Activated T-helper 1 cell treated with anti-CD3 and anti-CD28 coated beads, Interleukin-2, amount 50 U/mL, for 16 hours (primary cell): ENCODE measurements around the gene TCERG1L.
"Not testable (repeated sequence)": the region's sequence is repeated elsewhere in the genome, so short reads cannot be mapped to it uniquely, and the experiment has no call there.

Source experiments
- DNase-seq, 2 donors: peaks; one replicate each; pipeline ENCODE4 v3.0.0-alpha.2; 2020; ENCODE audit warnings: low read depth in 1 of 2, low spot score in 1 of 2

Gene TCERG1L

DNA sequence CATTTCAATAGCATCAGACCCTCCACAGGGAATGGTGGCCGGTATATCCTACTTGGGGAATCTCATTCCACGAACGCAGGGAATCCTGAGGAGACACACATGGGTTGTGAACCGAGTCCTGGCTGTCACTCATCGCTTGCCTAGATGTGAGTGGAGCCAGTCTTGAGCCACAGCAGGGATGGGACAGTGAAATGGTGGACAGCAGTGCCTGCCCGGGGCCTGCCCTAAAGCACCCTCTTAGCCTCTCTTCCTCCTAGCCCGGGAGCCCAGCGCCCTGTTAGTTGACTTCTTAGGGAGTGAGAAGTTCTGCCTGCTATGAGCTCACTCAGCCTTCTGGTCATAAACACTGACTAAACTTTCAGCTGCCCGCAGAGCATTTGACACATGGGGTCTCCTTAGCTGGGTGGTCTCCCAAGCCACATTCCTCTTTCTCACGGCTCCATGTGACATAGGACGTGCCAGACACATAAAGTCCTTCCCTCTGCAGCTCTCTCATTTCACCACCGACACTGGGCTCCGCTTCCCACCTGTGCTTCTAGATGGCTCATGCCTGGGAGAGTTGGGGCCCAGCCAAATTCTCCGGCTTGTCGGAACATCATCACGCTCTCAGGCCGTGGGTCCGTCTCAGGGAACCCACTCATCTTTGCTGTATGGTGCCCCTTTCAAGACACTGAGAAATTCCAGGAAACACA lies 60.9 kb downstream of the TCERG1L start:
- DNase-seq = no peak

GRCh38 chr10:131249955-131250344 lies 61.6 kb downstream of the TCERG1L start:
- DNase-seq = no peak

- no peak for DNase-seq
These were observed 62.1 kb downstream of the TCERG1L start for GRCh38 chr10:131249238-131249954.

DNA sequence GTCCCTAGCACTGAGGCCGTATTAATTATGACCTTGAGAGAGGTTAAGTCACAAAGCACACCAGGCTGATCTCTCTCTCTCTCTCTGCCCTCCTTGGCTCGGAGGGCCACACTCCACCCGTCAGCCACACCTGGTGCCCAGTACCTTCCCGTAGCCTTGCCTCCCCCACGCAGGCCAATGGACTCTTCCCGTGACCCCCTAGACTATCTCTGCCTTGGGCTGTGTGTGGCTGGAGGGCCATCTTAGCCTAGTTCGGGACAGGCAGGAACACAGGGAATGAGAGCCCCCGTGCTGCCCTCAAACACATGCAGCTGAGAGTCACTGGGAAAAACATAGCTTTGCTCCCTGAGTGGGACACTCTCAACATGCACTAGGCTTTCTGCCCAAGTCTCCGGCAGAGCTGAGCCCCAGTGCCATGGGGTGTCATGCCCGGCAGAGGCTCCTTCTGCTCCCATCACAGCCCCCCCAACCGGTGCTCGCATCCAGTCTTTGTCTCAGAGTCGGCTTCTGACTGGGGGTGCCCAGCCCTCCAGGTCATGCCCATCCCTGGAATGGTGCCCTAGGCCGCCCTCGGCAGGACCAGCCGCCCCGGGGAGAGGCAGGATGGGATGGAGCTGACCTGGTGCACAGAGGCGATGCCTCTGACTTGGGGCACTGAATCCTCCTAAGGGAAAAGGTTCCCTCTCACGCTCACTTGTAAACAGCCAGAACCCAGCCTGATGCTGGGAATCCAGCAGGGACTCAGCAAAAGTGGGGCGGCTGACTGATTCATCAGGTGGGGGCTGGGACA lies 63.0 kb downstream of the TCERG1L start:
- DNase-seq = no peak

DNA sequence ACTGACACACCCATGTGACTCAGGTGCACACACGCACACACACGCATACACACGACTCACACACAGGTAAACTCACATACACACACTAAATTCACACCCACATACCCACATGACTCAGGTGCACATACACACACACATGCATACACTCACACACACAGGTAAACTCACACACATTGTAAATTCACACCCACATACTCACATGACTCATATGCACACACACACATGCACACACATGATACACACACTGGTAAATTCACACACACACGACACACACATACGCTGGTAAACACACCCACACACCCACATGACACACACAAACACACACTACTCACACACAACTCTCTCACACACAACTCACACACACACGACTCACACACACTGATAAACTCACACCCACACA lies 63.6 kb downstream of the TCERG1L start:
- DNase-seq = no peak

- no peak for DNase-seq
These were observed 64.7 kb downstream of the TCERG1L start for GRCh38 chr10:131246775-131247174.

- no peak for DNase-seq
These were observed 65.4 kb downstream of the TCERG1L start for GRCh38 chr10:131246089-131246488.

DNA sequence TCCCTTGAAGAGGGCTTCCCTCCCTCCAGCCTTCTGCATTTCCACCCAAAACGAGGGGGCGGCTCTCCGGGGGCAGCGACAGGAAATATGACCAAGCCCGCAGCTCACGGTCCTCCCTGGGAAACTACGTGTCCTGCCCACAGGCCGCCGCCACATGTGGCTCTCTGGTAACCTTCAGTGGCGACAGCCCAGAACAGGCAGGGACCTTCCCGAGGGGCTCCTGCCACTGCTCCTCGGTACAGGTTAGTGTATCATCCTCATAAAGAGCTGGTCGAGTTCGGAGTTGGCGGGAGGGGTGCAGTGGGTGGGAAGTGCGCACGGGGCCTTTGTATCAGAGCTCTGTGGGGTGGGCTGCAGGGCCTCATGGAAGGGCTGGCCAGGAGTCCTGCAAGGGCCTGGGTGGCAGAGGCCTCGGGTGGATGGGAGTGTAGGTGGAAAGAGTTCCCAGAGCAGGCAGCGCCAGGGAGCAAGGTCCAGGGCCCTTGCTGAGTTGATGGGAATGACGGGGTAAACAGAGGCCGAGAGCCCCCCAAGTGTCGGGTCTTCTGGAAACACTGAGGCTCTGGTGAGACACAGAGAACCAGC lies 66.0 kb downstream of the TCERG1L start:
- no peak for DNase-seq

- DNase-seq = no peak
These were observed 66.7 kb downstream of the TCERG1L start for GRCh38 chr10:131244836-131245235.

GRCh38 chr10:131243076-131243475 lies 68.4 kb downstream of the TCERG1L start:
- no peak for DNase-seq

DNA sequence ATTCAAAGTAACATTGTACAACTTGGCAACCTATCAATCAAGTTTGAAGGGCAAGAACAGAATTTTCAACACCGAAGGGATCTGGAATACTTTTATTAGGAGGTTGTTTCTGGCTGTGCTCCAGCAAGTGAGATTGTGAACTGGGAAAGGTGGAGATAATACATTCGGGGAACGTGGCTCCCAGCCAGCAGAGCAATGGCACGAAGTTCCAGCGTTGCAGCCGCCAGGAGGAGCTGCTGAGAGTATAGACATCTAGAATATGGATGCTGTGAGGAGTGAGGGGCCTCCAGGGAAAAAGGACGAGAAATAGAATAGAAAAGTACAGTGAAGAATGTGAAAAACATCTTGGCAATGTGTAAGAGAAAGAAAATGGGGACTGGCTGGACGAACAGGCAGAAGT lies 69.5 kb downstream of the TCERG1L start:
- no peak for DNase-seq

- DNase-seq = no peak
These were observed 70.8 kb downstream of the TCERG1L start for GRCh38 chr10:131240691-131241090.

- DNase-seq = no peak
These were observed 71.6 kb downstream of the TCERG1L start for GRCh38 chr10:131239926-131240325.

DNA sequence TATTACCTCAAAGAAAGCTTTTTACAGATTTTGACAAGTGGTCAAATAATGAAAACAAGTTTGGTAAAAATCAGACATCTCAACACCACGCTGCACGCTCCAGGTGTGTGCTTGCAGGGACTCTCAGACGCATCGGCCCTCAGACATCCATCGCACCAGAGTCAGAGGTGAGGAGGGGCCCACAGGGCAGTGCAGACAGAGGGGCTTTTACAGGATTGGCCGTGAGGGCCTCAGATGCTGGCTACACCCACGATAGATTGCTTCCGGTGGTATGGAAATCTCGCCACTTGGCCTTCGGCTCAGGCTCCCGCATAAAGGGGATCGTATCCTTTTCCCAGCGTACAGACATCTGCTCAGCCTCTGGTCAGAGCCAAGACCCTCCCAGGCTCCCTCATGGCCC lies 72.1 kb downstream of the TCERG1L start:
- no peak for DNase-seq

- DNase-seq = no peak
These were observed 72.7 kb downstream of the TCERG1L start for GRCh38 chr10:131238669-131239280.

DNA sequence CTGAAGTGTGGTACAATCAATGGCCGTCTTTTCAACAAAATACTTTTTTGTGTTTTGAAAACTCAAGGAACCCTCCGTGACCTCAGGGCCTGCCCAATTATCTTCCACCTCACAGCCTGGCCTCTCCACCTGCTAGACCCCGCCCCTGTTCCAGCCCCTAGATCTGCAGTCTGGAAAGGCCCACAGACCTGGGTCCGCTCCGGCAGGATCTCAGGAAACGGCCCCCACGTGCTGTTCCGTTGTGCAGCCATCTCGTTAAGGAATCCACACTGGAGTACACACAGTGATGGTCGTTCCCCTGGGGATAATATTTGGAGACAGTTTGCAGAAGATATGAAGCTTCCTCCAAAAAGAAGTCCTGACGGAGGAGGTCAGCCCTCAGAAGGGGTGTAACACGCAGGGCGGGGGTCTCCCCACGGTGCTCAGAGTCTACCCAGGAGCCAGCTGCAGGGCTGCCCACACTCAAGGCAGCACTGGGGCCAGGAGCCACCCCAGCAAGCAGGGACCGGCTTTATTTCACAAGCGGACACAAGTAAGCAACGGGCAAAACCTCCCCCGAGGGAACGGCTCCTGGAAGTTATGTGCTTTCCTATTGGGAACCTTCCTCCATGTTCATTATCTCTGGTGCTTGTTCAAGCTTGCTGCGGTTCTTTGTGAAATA lies 73.4 kb downstream of the TCERG1L start:
- no peak for DNase-seq

DNA sequence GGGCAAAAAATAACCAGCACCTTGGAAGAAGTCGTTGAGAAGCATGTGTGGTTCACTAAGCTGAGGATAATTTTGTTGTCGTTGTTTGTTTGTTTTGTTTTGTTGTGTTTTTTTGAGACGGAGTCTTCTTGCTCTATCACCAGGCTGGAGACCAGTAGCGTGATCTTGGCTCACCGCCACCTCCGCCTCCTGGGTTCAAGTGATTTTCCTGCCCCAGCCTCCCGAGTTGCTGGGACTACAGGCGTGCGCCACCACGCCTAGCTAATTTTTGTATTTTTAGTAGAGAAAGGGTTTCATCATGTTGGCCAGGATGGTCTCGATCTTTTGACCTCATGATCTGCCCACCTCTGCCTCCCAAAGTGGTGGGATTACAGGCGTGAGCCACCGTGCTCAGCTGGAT lies 76.9 kb downstream of the TCERG1L start:
- DNase-seq = not testable (repeated sequence)

GRCh38 chr10:131233611-131234258 lies 77.8 kb downstream of the TCERG1L start:
- DNase-seq = no peak

GRCh38 chr10:131231965-131232541 lies 79.5 kb downstream of the TCERG1L start:
- no peak for DNase-seq
